ENCODE data around the gene MAP7.

Gene MAP7

DNA sequence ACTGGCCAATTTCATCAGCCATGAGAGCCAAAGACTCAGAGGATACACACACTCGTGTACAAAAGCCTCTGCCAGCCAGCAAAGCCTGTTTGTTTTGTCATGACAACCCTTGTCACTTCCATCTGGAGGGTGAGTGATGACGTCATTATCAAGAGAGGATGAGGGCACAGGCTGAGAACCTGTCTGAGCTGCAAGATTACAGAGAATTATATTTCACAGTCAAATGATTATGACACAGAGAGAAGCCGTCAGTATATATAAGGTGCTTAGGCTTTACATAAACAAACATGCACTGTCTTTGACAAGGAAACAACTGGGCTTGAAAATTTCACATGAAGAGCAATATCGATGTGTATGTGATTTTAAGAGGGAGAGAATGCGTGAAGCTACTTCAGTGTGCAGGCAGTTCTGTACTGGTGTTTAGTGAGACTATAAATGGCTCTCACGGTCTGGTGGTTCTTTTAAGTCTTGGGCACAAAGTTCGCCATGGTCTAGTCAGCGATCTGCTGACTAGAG, 224.1 kb downstream of the MAP7 start:
- DNase-seq (ENCODE audit: extremely low spot score) = no peak
- TF ChIP-seq, protein P1, sequence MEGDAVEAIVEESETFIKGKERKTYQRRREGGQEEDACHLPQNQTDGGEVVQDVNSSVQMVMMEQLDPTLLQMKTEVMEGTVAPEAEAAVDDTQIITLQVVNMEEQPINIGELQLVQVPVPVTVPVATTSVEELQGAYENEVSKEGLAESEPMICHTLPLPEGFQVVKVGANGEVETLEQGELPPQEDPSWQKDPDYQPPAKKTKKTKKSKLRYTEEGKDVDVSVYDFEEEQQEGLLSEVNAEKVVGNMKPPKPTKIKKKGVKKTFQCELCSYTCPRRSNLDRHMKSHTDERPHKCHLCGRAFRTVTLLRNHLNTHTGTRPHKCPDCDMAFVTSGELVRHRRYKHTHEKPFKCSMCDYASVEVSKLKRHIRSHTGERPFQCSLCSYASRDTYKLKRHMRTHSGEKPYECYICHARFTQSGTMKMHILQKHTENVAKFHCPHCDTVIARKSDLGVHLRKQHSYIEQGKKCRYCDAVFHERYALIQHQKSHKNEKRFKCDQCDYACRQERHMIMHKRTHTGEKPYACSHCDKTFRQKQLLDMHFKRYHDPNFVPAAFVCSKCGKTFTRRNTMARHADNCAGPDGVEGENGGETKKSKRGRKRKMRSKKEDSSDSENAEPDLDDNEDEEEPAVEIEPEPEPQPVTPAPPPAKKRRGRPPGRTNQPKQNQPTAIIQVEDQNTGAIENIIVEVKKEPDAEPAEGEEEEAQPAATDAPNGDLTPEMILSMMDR (IDR thresholded peaks at IDR 0.05; ENCODE audit: control extremely low read depth, extremely low read depth, low read depth, missing control alignments) = no peak
- ChIA-PET POLR2A (interaction anchor here (1.5 kb wide), 1 partner anchor 9 kb away, joined by 4 read pairs; no protein-coding TSS in a partner anchor), CTCF (no interaction called here)

DNA sequence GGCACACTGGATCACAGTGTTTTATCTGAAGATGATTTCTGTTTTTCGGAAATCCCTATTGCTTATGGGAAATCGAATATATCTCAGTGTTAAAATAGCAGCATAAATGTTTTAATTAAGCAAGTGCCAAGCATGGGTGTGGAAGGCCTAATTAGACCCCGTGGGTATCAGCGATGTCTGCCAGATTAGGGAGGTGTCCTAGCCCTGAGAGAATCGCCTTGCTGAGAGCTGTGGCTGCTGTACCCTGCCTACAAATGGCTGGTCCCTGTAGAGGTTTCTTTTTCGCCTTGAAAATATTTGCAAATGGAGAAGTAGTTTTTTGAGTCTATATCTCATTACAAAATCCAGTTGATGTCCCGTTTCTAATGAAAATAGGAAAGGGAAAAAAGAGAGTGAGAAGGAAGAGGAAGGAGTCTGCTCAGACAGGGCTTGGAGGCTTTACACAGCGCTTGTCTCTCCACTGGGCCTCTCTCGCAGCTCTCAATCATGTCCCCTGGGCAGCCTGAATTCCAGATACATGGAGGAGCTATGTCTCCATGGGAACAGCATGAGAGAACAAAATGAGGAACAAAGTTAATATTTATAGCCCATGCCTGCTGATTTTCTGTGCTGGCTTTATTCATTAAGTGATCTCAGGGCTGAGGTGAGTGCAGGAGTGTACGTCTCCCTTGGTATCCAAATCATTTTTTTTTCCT, 225.4 kb downstream of the MAP7 start:
- TF ChIP-seq, protein P1 (IDR thresholded peaks at IDR 0.05; ENCODE audit: control extremely low read depth, extremely low read depth, low read depth, missing control alignments) = no peak
- CTCF ChIA-PET = interaction anchor here (1.0 kb wide), 1 partner anchor 8 kb away, joined by 3 read pairs; no protein-coding TSS in a partner anchor
- no peak for DNase-seq (ENCODE audit: extremely low spot score)
- POLR2A ChIA-PET = no interaction called here

DNA sequence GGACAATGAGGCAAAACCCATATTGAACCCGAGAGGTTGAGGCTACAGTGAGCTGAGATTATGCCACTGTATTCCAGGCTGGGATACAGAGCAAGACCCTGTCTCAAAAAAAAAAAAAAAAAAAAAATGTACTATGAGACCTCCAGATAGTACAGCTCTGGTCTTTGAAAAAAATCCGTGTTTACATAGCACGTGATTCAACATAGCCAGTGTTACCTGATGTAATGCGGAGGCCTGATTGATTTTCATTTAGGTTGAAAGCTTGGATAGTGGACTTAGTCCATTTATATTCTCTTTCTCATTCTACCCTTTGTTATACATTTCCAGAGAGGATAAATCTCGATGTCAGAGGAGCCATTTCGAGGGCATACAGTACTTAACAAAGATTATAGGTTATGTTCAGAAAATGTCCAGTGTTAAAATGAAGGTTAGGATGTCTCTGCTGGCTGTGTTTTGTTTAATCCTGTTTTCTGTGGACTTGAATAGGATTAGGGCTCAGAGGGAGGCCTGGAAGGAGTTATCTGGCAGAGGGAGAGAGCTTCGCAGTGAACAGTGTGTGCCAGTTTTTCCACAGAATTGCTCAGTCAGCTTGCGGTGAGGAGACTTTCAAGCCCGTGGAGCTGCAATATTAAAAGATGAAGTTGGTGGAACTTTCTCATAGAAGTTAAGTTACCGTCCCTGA, 226.7 kb downstream of the MAP7 start:
- POLR2A ChIA-PET = no interaction called here
- DNase-seq (ENCODE audit: extremely low spot score) = no peak
- CTCF ChIA-PET = interaction anchor here (3.2 kb wide), 1 partner anchor 9 kb away, joined by 14 read pairs; no protein-coding TSS in a partner anchor
- TF ChIP-seq, protein P1 (IDR thresholded peaks at IDR 0.05; ENCODE audit: control extremely low read depth, extremely low read depth, low read depth, missing control alignments) = no peak

DNA sequence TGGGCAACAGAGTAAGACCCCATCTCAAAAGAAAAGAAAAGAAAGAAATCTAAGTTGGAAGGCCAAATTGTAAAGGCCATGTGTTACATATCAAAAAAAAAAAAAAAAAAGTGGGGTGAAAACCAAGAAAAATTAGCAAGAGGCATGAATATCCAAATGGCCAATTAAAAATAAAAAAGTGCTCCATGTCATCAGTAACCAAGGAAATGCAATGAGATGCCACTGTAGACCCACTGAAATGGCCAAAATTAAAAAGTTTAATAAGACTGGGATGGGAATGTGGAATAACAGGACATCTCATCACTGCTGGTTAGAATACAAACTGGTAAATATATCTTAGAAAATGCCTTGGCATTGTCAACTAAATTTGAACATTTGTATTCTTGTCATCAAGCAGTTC, 230.5 kb downstream of the MAP7 start:
- ChIA-PET POLR2A (no interaction called here), CTCF (no interaction called here)
- TF ChIP-seq, protein P1 (IDR thresholded peaks at IDR 0.05; ENCODE audit: control extremely low read depth, extremely low read depth, low read depth, missing control alignments) = no peak
- DNase-seq (ENCODE audit: extremely low spot score) = no peak

DNA sequence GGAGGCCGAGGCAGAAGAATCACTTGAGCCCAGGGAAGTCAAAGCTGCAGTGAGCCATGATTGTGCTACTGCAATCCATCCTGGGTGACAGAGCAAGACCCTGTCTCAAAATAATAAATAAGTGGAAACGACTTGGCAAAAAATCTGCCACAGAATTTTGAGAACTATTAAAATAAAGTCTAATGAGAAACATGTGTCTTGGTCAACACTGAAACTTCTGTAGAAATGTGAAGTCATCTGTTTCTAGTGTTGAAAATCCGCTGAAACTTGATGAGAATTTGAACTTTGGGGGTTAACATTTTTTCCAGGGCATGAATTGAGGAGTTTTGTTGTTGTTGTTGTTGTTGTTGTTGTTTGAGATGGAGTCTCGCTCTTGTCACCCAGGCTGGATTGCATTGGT, 231.5 kb downstream of the MAP7 start:
- no peak for DNase-seq (ENCODE audit: extremely low spot score)
- POLR2A ChIA-PET = no interaction called here

DNA sequence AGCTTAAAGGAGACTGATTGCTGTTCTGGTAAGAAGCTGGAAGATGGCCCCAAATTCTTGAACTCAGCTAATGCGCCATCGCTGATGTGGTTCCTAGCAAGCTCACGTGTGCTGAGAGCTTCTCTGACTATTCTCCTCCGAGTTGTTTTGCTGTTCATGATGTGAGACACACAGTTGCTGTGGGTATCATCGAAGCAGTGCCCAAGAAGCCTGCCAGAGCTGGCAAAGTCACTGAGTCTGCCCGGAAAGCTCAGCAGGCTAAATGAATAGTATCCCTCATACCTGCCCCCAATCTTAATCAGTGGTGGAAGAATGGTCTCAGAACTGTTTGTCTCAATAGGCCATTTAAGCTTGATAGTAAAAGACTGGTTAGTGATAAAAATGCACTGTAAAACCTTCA, 232.3 kb downstream of the MAP7 start:
- TF ChIP-seq, protein P1 (IDR thresholded peaks at IDR 0.05; ENCODE audit: control extremely low read depth, extremely low read depth, low read depth, missing control alignments) = no peak
- no peak for DNase-seq (ENCODE audit: extremely low spot score)
- CTCF ChIA-PET = interaction anchor here (0.6 to 2.6 kb wide), 16 partner anchors 9 to 875 kb away, joined by 3 to 12 read pairs (median 6); partner anchors contain the start of gene BCLAF1
- POLR2A ChIA-PET = interaction anchor here (1.0 to 1.3 kb wide), 2 partner anchors 9 to 28 kb away, joined by 3 to 4 read pairs; no protein-coding TSS in a partner anchor

More for the DNA sequence above, 231.5 kb downstream of the MAP7 start:
- CTCF ChIA-PET = interaction anchor here (0.6 to 2.6 kb wide), 11 partner anchors 11 to 876 kb away, joined by 3 to 12 read pairs (median 6); no protein-coding TSS in a partner anchor
- TF ChIP-seq, protein P1 (IDR thresholded peaks at IDR 0.05; ENCODE audit: control extremely low read depth, extremely low read depth, low read depth, missing control alignments) = no peak
